Stimulated activated CD4-positive, alpha-beta T cell treated with anti-CD3 and anti-CD28 coated beads, Interleukin-4, amount 100 ng/mL, for 48 hours (primary cell): ENCODE measurements around the gene CHD5.

Experiments
- DNase-seq, 2 donors: peaks; one replicate each; pipeline ENCODE4 v3.0.0-alpha.2; 2020; ENCODE audit warnings: low read depth in 2 of 2

The CHD5 gene

GRCh38 chr1:6113116-6113515 lies 67.0 kb downstream of the CHD5 start:
- DNase-seq: no peak

- DNase-seq: no peak
These were observed 67.5 kb downstream of the CHD5 start for GRCh38 chr1:6112690-6113005.

GRCh38 chr1:6111991-6112689 lies 68.0 kb downstream of the CHD5 start:
- DNase-seq: no peak

GRCh38 chr1:6111571-6111970 lies 68.5 kb downstream of the CHD5 start:
- DNase-seq: no peak

GRCh38 chr1:6110326-6110725 lies 69.8 kb downstream of the CHD5 start:
- no peak for DNase-seq

- DNase-seq: no peak
These were observed 70.4 kb downstream of the CHD5 start for GRCh38 chr1:6109688-6110087.

GRCh38 chr1:6108937-6109614 lies 71.0 kb downstream of the CHD5 start:
- peak; percentile 23 to 28 for DNase-seq

- DNase-seq: no peak
These were observed 71.6 kb downstream of the CHD5 start for GRCh38 chr1:6108476-6108875.

GRCh38 chr1:6107409-6108356 lies 72.4 kb downstream of the CHD5 start:
- no peak for DNase-seq

GRCh38 chr1:6106977-6107376 lies 73.1 kb downstream of the CHD5 start:
- no peak for DNase-seq

GRCh38 chr1:6106321-6106731 lies 73.8 kb downstream of the CHD5 start:
- DNase-seq: no peak

GRCh38 chr1:6105763-6106162 lies 74.4 kb downstream of the CHD5 start:
- no peak for DNase-seq

GRCh38 chr1:6105218-6105679 lies 74.9 kb downstream of the CHD5 start:
- no peak for DNase-seq

GRCh38 chr1:6104631-6105030 lies 75.5 kb downstream of the CHD5 start:
- no peak for DNase-seq

GRCh38 chr1:6103854-6104530 lies 76.1 kb downstream of the CHD5 start:
- DNase-seq: no peak

GRCh38 chr1:6103111-6103853 lies 76.8 kb downstream of the CHD5 start:
- DNase-seq: no peak

- DNase-seq: no peak
These were observed 77.6 kb downstream of the CHD5 start for GRCh38 chr1:6102532-6102845.

GRCh38 chr1:6101826-6102531 lies 78.1 kb downstream of the CHD5 start:
- DNase-seq: no peak

- DNase-seq: no peak
These were observed 79.0 kb downstream of the CHD5 start for GRCh38 chr1:6100861-6101783.
